NOMO-1 treated with DMSO at 0.1 percent for 48 hours (cell line): Measurements from ENCODE around the gene RFX4.

Experiments used
- DNase-seq: peaks from one replicate; lab custom pipeline; 2025; ENCODE audit not compliant: unreplicated experiment; lab: John Stamatoyannopoulos, UW

The RFX4 gene

DNA sequence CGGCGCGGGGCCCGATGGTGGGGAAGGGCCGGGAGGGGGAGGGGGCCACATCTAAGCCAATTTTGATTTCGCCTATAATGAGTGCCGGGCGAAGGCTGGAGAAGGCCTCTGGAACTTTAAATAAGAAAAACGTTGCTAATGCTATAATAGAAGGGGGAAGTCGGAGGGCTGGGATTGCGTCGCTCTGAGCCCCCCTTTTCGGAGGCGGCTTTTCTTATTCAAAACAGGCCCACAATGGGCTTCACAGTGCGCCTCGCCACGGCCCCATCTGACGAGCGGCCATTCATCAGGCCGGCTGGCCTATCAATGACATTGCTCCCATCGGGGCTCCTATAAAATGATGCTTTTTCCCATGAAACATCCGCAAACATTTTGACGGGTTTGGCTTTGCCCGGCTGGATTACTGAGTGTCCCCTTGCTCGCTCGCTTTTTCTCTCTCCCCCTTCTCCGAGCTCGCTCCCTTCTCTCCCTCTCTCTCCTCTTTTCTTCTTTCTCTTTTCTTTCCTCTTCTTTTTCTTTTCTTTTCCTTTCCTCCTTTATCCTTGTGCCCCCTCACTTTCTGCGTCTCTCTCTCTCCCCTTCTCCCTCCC lies at the start of gene RFX4:
Gene RFX4, plus strand, starts transcription at position 364 of the 590 bp plus-strand sequence. CDS start 317 bp downstream, outside the sequence.
- no peak for DNase-seq

DNA sequence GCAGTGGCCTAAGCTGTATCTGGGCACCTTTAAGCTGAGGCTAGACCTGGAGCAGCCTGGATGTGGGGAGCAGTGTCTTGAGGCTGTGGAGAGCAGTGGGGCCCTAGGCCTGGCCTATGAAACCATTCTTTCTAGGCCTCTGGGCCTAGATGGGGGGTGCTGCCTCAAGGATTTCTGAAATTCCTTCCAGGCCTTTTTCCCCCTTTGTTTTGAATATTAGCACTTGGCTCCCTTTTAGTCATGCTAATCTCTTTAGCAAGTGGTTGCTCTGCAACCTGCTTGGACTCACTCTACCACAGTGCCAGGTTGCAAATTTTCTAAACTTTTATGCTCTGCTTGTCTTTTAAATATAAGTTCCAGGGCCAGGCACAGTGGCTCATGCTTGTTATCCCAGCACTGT lies 41.6 kb upstream of the RFX4 start:
- DNase-seq = no peak

DNA sequence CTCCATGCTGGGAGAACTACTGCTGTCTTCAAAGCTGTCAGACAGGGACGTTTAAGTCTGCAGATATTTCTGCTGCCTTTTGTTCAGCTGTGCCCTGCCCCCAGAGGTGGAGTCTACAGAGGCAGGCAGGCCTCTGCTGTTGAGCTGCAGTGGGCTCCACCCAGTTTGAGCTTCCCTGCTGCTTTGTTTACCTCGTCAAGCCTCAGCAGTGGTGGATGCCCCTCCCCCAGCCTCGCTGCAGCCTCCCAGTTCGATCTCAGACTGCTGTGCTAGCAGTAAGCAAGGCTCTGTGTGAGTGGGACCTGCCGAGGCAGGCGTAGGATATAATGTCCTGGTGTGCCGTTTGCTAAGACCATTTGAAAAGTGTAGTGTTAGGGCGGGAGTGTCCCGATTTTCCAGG lies 31.4 kb upstream of the RFX4 start:
- DNase-seq = no peak

DNA sequence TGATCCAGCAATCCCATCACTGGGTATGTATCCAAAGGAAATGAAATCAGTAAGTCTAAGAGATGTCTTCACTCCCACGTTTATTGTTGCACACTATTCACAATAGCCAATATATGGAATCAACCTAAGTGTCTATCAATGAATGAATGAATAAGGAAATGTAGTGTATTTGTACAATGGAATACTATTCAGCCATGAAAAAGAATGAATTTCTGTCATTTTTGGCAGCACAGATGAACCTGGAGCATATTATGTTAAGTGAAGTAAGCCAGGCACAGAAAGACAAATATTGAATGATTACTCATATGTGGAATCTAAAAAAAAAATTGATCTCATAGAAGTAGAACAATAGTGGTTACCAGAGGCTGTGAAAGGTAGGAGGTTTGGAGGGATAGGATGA lies 30.6 kb upstream of the RFX4 start:
- no peak for DNase-seq

DNA sequence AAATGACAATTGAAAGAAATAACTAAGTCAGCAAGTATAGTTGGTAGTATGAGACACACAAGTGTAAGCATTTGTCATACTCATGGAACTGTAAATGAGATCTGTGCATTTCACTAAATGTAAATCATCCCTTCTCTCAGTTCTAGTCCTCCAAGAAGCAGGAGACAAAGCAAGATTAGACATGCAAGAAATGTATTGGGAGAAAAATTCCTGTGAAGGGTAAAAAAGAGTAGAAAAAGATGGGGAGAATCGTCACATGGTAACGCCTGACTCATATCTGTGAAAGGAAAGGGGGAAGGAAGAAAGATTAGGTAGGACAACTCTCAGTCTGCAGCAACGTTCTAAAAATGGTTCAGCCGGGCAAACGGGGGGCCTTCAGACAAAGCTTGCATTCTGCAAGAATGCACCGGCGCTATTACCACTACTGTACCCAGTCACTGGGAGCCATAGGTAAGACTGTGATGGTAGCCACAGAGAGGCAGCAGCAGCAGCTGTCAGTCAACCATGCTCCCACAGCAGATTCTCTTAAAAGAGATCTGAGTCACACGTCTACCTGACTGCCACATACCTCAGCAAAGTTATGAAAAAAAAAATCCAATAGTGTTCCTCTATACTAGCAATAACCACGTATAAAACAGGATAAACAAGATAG lies 18.0 kb upstream of the RFX4 start:
- no peak for DNase-seq

DNA sequence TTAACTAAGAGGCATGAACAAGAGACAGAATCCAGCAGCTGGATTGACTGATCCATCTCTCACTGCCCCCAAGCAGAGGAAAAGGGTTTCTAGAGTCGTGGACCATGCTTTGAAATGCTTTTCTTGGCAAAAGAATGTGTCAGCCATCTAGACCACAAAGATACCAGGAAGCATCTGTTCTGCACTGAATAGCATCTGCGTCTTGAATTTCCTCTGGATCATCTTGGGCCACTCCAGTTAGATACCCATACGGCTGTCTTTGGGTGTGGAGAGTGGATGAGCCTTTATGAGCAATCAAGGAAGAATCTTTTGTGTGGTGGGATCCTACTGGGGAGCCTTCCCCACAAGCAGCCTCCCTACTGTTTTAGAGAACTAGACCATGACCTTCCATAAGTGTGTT lies 16.0 kb upstream of the RFX4 start:
- no peak for DNase-seq

DNA sequence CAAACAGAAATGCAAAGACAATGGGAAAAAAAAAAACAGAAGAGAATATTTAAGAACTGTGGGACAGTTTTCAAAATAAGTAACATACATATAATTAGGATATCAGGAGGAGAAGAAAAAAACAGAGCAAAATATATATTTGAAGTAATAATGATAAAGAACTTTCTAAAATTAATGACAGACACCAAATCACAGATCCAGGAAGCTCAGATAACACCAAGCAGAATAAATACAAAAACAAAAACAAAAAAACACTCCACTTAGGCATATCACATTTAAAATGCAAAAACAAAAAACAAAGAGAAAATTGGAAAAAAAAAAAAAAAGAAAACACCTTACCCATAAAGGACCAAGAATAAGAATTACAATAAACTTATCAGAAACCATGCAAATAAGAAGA lies 9.6 kb upstream of the RFX4 start:
- DNase-seq = no peak

DNA sequence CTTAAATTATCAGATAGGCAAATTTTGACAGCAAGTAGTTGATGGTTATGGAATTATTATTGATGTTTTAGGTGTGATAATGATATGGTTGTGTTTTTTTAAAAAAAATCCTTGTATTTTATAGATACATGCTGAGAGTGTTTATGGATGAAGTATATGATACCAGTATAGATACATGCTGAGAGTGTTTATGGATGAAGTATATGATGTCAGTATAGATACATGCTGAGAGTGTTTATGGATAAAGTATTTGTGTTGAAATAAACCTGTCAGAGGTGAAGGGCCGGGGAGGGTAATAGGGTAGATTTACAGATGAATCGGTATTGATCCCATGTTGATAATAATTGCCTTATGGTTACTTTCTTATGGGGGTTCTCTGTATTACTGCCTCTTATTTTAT lies 6.0 kb upstream of the RFX4 start:
- no peak for DNase-seq

DNA sequence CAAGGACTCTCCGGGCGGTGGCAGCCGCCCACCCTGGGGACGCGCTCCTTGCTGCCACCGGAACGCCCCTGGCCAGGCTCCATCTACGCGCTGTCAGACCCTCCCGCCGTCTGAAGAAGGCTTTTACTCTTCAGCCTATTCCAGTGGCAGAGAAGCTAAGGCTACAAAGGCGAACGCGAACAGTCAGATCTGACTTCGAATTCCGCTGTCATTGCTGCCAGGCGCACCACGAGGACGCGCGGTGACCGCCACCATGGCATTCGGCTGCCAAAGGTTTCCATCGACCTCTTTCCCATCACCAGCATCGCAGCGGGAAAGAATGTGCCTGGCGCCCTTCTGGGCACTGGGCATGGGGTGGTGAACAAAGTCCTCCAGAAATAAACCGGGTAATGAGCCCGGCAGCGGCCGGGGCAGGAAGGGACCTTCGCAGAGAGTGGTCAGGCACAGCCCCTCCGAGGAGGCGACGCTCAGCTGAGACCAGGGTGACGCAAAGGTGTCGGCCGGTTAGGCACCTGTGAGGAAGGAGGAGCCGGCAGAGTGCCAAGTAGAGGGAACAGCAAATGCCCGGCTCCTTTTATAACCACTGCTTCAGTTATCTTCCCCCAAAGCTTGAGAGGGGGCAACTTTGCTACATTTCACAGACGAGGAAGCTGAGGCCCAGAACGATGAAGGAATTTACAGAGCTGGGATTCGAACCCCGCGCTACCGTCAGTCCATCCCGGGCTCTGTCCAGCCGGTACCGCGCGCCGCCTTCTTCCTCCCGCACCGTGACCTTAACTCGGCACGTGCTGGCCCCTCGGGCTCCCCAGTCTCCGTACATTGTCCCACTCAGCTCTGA lies 1.9 kb upstream of the RFX4 start:
- no peak for DNase-seq

DNA sequence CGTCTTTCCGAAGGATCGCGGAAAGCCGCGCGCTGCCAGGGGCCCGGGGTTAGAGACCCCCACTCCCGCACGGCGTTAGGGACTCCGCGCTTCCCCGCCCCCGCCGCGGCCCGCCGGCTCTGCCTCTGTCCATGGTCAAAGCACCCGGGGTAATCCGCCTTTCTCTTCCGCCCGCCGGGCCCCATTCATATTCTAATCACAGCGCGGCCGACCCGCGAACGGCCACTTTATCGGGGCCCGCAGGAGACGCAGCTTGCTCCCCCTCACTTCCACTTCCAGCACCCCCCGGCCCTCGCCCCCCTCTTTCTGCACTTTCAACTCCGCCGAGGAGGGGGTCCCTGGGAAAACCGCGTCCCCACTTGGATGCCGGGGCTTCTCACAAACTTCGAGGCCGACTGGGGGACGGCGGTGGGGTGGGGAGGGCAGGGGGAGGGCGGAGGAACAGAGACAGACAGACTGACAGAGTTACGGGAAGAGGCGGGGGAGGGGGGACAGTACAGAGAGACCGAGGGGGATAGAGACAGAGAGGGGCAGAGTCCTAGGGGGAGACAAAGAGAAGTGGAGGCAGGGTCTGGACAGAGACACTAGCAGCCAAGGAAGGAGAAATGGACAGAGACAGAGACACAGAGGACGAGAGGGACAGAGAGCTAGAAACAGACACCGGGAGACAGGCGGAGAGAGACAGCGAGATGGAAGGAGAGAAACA lies 1.1 kb upstream of the RFX4 start:
- DNase-seq = no peak

DNA sequence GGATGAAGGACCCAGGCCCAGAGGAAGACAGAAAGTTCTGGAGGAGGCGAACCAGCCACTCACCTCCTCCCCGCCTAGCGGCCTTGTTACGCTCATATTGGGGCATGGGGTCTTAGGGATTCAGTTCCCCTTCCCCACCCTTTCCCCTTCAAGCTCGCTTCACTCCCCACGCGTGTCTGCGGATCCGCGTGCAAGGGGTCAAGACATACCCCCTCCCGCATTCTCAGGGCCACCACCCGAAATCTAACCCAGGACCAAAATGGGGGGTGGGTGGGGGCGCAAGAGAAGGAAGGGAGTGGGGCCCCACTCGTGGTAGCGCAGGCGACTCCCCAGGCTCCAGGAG lies 584 bp upstream of the RFX4 start:
- no peak for DNase-seq

DNA sequence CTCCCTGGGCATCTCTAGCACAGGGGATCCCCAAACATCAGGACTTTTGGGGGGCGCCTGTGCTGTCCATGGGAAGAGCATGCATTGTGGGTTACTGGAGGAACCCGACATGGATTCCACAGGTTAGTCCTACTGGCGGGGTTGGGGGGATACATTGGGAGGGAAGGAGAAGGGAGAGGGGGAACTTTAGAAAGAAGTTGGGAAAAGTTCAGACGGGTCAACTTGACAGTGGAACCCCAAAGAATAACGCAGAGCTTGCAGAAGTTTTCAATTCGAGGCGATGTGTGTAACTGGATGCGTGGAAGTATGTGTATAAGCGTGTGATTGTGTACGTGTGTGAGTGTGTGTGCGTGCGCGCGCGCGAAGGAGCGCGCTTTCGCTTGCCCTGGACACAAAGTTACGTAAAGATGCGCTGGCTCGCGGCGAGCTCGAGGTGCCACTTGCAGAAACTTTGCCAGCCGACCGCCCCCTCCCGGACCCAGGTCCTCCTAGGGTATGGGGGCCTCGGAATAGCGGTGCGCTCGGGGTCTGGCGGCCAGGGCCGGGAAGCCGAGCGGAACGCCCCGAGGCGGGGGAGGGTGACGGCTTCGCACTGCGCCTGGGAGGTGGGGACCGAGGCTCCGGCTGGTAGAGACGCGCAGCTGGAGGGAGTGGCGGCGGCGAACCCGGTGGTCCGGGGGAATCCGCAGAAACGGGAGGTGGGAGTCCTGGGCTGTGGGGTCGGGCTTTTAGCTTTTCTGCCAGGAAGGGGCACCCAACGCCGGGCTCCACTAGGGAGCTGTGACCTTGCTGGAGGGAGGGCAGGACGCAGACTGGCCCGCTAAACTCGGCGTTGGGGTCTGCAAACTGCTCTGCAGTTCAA lies 669 bp downstream of the RFX4 start:
- DNase-seq = no peak

DNA sequence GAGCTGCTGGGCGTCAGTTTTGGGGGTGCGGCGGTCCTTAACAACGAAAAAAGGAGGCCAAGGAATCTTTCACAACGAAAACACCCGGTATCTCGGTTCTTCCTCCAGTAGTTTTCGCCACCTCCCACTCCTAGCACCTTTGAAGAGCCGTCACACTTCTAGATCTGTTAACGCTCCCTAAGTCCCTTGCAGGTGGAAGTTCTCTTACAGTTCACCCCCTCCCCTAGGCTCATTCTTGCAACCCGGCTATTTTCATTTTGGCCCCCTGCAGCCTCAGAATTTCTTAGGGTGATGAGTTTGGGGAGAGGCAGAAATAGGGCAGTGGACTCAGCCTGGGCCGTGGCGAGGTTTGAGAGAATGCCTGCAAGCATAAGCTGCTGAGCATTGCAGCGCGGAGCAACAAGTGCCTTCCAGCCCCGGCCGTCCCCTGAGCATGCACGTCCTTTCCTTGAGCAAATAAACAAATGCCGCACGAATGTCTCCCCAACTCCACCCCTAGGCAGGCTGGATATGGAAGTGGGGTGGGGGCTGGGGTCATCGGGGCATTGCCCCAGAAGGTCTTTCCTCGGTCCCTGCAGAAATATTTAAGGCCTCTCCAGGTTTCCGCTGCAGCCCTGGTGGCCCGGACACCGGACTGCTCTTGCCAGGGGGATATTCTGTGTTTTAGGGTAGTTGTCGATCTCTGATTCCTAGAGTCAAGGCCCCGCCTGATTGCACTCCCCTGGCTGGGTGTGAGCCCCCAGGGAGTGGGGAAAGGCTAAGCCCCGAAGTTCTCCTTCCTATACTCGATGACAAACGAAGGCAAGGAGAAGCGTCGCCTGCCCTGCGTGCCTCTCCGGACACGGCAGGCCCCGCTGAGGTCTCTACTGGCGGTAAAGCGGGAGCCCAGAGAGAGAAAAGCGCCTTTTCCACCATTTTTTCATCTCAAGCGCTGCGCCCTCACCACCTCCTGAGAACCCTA lies 1.6 kb downstream of the RFX4 start:
- no peak for DNase-seq

DNA sequence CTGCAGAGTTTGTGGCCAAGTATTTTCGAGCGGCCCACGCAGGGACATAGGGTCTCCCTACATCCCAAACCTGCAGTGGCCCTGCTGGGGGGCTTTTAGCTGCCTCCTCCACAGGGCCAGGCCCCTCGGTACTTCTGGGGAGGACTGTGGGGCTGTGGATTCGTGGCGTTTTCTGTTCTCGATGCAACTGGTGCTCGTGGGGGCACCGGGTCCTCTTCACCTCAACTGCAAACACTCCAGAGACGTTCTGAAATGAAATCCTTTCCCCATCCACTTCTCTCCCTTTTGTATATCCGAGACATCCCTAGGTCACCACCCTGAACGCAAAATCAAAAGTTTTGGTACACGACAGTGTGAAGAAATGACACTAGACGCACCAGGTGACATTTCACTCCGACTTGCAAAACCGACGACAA lies 2.3 kb downstream of the RFX4 start:
- no peak for DNase-seq

DNA sequence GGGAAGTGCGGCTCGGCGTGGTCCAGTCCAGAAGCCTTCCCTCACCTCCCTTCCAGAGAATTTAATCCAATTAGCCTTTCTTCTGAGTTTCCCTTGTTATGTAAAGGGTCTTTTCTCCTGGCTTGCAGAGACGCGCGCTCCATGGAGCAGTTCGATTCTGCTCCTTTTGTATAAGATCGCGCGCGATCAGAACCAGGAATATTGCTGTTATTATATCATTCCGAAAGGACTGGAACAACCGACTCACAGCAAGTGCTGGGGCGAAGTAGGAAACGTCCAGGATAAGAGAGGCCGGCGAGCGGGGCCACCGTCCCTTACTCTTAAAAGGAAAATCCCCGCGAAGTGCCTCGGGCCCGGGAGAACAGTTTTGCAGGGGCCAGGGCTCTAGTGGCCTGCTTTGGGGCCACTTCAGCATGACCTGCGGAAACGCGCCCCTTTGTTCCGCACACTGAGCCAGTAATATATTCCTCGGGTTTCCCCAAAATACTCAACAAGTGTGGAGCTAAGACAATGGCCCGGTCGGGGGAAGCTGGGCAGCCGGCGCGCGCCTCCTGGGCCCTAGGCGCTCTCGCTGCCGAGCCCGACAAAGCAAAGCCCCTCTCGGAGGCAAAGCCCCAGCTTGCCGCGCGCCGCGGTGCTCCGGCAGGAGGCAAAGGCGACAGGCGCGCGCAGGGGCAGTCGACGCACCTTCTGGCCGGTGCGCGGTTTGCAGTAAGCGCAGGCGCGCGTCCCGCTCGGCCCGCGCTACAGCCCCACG lies 2.9 kb downstream of the RFX4 start:
- no peak for DNase-seq

DNA sequence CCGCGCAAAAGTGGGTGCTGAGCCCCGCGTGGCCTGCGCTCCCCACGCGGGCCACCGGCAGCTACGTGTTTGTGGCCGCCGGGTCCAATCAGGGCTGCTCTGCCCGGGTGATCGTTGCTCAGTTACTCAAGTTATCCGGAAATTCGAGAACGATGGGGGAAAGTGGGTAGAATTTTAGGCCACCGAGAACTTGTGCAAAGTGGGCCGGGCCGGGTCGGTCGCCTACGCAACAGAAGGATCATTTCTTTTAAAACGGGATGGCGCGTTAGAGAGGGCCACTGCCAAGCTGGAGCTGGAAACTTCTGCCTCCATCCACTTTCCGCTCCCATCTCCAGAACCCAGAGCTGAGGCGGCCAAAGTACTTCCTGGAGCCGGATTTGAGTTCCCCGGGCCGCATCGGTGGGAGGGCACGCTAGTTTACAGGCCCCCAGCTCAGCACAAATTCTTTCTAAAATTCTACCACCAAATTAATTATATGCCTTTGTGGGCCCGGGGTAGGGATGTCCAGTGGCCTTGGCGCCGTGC lies 3.5 kb downstream of the RFX4 start:
- no peak for DNase-seq

DNA sequence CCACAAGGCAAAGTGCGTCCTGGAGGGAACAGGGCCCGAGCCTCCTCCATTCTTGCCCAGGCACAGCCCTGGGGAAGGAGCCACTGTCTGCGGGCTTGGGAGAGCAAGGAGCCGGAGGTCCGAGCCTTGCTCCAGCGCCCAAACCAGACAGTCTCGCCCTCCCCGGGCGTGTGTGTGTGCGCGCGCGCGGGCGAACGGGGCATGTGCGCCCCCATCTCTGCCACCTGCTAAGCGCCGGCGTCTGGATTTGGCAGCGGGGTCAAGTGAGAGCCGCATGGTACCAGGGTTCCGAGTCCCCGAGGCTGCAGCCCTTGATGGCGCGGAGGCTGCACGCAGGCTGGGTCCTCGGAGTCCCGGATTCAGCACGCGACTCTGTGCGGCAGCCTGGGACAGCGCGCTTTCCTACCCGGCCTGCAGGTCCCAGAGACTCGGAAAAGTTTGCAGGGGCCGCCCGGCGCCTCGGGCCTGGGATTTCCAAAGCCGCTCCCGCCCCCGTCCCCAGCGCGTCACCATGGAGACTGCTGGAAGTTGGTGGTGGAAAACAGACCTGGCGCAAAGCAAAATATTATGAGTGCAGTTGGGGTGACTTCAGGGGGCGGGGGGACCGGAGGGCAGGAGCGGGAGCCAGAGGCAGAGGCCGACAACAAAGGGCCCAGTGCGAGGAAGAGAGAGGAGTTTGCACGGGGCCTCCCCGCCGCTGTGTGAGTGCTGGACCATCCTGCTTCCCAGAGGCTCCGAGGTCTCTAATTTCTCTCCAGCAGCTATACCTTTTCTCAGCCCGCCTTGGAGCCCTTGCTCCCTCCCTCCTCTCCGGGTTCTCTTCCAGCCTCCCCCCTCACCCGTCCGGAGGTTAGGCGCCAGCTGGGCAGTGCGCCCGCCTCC lies 4.2 kb downstream of the RFX4 start:
- DNase-seq = no peak

DNA sequence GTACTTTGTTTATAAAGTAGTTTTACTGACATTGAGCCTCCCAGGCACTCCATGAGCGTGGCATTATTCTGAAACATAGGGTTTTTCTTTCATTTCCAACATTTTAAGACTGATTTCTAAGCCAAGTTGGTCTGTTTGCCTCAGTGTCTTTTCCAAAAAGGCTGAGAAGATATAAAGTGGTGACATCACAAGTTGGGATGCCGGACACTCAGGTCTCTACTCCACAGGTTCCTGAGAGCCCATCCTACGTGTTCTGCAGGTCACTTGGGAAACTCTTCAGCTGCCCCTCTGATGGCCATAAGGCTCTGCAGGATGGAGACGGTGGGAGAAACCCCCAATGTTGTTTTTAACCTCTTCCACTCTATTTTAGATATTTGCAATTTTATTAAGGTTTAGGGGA lies 6.0 kb downstream of the RFX4 start:
- DNase-seq = no peak
